Nephron progenitor cell (in vitro differentiated cells): ENCODE data around the gene NTF3.

Source experiments
- DNase-seq: peaks from one replicate; pipeline ENCODE4 v3.0.0; 2021
- H3K27ac Mint-ChIP-seq: 2 replicates; pipeline ENCODE4 v1.8.0; 2021; ENCODE audit warnings: mild to moderate bottlenecking, moderate library complexity, mixed read lengths
- H3K27me3 Mint-ChIP-seq: 2 replicates; pipeline ENCODE4 v1.8.0; 2021; ENCODE audit warnings: mild to moderate bottlenecking, low read depth, mixed read lengths; ENCODE audit not compliant: poor library complexity
- H3K36me3 Mint-ChIP-seq: 2 replicates; pipeline ENCODE4 v1.8.0; 2021; ENCODE audit warnings: low read depth, mixed read lengths
- H3K4me1 Mint-ChIP-seq: 2 replicates; pipeline ENCODE4 v1.8.0; 2021; ENCODE audit warnings: mixed read lengths
- H3K4me3 Mint-ChIP-seq: 2 replicates; pipeline ENCODE4 v1.8.0; 2021; ENCODE audit warnings: mild to moderate bottlenecking, moderate library complexity, mixed read lengths
- H3K9me3 Mint-ChIP-seq: 2 replicates; pipeline ENCODE4 v1.8.0; 2021; ENCODE audit warnings: mild to moderate bottlenecking, moderate library complexity, mixed read lengths
- TF ChIP-seq, protein P1 (sequence below): fragments of 200-600 bp; sonication (generic); IDR thresholded peaks from 2 replicates; pipeline ENCODE4 v1.5.0; 2021; ENCODE audit warnings: antibody characterized with exemption

NTF3 gene

GRCh38 chr12:5470703-5471102 is 38.8 kb downstream of the NTF3 start:
- Mint-ChIP-seq H3K27ac (no peak overlapping the region), H3K4me1 (peaks cover 52% of the 10 kb centered on the region)

GRCh38 chr12:5473076-5473782 is 41.3 kb downstream of the NTF3 start:
- peaks cover 19% of the 10 kb centered on the region for H3K27me3 Mint-ChIP-seq
- TF ChIP-seq, protein P1, sequence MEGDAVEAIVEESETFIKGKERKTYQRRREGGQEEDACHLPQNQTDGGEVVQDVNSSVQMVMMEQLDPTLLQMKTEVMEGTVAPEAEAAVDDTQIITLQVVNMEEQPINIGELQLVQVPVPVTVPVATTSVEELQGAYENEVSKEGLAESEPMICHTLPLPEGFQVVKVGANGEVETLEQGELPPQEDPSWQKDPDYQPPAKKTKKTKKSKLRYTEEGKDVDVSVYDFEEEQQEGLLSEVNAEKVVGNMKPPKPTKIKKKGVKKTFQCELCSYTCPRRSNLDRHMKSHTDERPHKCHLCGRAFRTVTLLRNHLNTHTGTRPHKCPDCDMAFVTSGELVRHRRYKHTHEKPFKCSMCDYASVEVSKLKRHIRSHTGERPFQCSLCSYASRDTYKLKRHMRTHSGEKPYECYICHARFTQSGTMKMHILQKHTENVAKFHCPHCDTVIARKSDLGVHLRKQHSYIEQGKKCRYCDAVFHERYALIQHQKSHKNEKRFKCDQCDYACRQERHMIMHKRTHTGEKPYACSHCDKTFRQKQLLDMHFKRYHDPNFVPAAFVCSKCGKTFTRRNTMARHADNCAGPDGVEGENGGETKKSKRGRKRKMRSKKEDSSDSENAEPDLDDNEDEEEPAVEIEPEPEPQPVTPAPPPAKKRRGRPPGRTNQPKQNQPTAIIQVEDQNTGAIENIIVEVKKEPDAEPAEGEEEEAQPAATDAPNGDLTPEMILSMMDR, result no peak
- no peak for DNase-seq
- peaks cover 34% of the 10 kb centered on the region for H3K4me1 Mint-ChIP-seq
- no peak overlapping the region for H3K4me3 Mint-ChIP-seq
- H3K27ac Mint-ChIP-seq, result no peak overlapping the region
- no peaks in the 10 kb centered on the region for H3K9me3 Mint-ChIP-seq
- no peaks in the 10 kb centered on the region for H3K36me3 Mint-ChIP-seq

More at GRCh38 chr12:5470703-5471102, 38.8 kb downstream of the NTF3 start:
- Mint-ChIP-seq H3K9me3 (no peaks in the 10 kb centered on the region), H3K4me3 (no peak overlapping the region), H3K36me3 (no peaks in the 10 kb centered on the region), H3K27me3 (peaks cover 21% of the 10 kb centered on the region)
- TF ChIP-seq, protein P1, result no peak
- DNase-seq, result no peak

GRCh38 chr12:5473783-5474116 is 41.8 kb downstream of the NTF3 start:
- Mint-ChIP-seq H3K27me3 (peaks cover 19% of the 10 kb centered on the region), H3K4me1 (peaks cover 36% of the 10 kb centered on the region), H3K4me3 (no peak overlapping the region), H3K36me3 (no peaks in the 10 kb centered on the region), H3K9me3 (no peaks in the 10 kb centered on the region), H3K27ac (no peak overlapping the region)
- DNase-seq, result no peak
- TF ChIP-seq, protein P1, result no peak

DNA sequence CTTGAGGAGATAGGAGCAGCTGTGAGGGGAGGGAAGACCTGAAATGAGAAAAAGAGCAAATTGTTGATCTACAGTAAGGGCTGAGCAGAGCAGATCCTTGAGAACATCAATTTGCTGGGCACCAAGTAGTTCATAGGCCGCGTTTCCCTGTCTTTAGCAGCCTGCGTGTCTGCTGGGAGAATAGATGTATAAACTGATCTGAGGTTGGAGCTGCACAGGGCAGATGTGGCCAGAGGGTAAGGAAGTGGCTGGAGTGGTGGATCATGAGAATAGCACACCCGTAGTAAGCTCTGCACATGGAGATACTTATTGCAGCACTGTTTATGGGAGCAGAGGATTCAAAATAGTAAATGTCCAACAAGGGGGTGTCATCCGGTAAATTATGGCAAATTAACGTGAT is 44.4 kb downstream of the NTF3 start:
- H3K9me3 Mint-ChIP-seq, result no peaks in the 10 kb centered on the region
- no peak overlapping the region for H3K27ac Mint-ChIP-seq
- TF ChIP-seq, protein P1, result no peak
- peaks cover 41% of the 10 kb centered on the region for H3K4me1 Mint-ChIP-seq
- H3K27me3 Mint-ChIP-seq, result peaks cover 15% of the 10 kb centered on the region
- no peak for DNase-seq
- H3K36me3 Mint-ChIP-seq, result no peaks in the 10 kb centered on the region
- H3K4me3 Mint-ChIP-seq, result no peak overlapping the region

DNA sequence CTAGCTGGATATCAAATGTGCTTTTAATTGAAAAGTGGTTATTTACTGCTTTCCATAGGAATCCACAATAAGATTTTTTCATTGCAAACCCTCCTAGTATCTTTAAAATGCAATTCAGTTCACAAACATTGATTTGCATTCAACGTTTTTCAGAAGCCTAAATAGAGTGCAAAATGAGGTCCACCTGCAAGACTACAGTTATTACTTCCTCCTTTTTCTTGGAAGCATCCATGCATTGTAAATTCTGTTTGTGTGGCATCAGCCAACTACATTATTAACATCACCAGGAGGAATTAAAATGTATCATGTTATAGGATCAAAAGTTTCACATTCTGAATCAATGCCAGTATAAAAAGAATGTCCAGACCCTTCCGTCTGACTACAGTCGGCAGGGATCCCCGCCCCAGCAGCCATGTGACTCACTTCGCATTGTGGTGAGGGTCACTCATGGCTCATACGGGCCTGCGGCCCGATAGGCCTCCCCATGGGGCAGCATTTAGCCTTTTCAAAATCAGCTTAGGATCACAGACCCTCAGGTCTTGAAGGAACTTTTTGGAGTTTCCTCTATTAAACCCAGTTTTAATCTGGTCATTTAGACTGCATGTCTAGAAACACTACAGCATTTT is 46.3 kb downstream of the NTF3 start:
- H3K36me3 Mint-ChIP-seq, result no peaks in the 10 kb centered on the region
- no peak overlapping the region for H3K4me3 Mint-ChIP-seq
- H3K27ac Mint-ChIP-seq, result no peak overlapping the region
- no peaks in the 10 kb centered on the region for H3K9me3 Mint-ChIP-seq
- no peak for DNase-seq
- peaks cover 36% of the 10 kb centered on the region for H3K4me1 Mint-ChIP-seq
- TF ChIP-seq, protein P1, result no peak
- peaks cover 6% of the 10 kb centered on the region for H3K27me3 Mint-ChIP-seq

DNA sequence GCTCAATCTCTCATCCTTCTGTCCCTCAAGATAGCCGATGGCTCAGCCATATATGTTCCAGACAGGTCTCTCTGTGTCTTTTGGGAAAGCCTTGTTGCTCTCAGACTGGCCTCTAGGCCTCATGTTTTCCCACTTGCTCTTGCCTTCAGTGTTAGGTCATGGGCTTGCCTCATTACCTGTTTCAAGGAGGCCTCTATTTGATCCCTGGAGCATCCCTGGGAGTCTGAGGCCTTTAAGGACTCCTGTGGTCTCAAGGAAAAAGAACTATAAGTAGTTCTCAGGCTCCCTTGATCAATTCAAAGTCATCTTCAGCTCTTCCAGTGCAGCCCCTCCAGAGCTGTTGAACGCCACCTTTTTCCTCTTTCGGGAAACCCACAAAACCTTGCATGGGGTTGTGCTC is 47.9 kb downstream of the NTF3 start:
- Mint-ChIP-seq H3K4me1 (peaks cover 22% of the 10 kb centered on the region), H3K36me3 (no peaks in the 10 kb centered on the region), H3K9me3 (no peaks in the 10 kb centered on the region), H3K4me3 (peak overlapping the region; percentile 69), H3K27me3 (peaks cover 6% of the 10 kb centered on the region), H3K27ac (peak overlapping the region; percentile 90)
- DNase-seq, result no peak
- TF ChIP-seq, protein P1, result no peak
